ENCODE results near the gene RNASE3.
"Not testable (repeated sequence)": the region's sequence is repeated elsewhere in the genome, so short reads cannot be mapped to it uniquely, and the experiment has no call there.

Gene RNASE3

GRCh38 chr14:20919038-20919756, 28.0 kb downstream of the RNASE3 start:
- DNase-seq (ENCODE audit: low spot score) = not testable (repeated sequence)

GRCh38 chr14:20923766-20924297, 32.6 kb downstream of the RNASE3 start:
- DNase-seq (ENCODE audit: low spot score) = not testable (repeated sequence)

- peak; percentile 51 for DNase-seq (ENCODE audit: low spot score)
Observed at GRCh38 chr14:20934148-20934762, 43.1 kb downstream of the RNASE3 start.

- DNase-seq (ENCODE audit: low spot score) = no peak
Observed at GRCh38 chr14:20935303-20935984, 44.3 kb downstream of the RNASE3 start.

Measured in hematopoietic multipotent progenitor cell treated with erythropoietin and hydrocortisone succinate and interleukin-3 and kit ligand, for 15 days (in vitro differentiated cells).